ENCODE measurements around the gene TLE7.

TLE7 gene

GRCh38 chr16:71412270-71413160 is 29.3 kb downstream of the TLE7 start:
- peak; percentile 79 for DNase-seq

DNA sequence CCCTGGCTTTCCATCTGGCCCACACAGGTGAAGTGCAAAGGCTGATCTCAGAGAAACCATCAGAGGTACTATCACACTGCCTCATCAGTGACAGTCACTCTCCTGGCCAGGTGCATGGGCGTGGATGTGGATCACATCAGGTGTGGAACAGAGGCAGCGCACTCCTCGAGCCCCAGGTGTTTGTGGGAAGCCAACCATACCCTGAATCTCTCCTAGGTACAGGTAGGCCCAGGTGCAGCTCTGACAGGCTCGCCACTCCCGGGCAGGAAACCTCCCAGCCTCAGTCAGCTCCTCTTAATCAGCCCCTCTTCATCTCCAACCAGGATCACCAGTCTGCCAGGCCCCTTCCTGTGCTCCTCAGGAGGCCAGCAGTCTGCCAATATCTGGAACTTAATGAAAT is 31.7 kb downstream of the TLE7 start:
- no peak for DNase-seq

DNA sequence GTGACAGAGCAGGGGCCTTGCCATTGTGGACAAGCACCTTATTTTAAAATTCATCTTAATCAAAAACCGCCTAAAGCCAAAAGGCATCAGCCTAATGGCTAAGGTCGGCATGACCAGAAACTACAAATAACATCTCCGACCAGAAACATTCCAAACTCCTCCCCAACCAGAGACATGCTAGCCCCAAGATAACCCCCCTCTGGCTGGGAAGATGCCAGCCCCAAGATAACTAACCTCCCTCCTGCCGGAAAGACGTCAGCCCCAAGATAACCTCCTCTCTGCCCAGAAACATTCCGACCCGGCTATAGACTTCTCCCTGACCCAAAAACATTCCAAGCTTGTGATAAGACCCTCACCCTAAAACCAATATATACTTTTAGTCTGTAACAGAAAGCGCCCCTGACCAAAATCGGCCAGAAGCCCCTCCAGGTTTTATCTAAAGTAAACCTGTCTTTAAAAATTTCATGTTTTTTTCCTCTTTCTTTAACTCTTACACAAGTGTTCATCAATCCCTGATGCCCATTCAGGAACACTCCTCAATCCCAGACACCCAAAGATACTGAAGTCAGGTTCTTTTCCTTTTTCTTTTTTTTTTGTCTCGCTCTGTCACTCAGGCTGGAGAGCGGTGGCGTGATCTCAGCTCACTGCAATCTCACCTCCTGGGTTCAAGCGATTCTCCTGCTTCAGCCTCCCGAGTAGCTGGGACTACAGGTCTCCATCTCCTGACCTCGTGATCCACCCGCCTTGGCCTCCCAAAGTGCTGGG is 32.7 kb downstream of the TLE7 start:
- no peak for DNase-seq

- DNase-seq, result no peak
Measured at GRCh38 chr16:71408536-71408935, 33.3 kb downstream of the TLE7 start.

DNA sequence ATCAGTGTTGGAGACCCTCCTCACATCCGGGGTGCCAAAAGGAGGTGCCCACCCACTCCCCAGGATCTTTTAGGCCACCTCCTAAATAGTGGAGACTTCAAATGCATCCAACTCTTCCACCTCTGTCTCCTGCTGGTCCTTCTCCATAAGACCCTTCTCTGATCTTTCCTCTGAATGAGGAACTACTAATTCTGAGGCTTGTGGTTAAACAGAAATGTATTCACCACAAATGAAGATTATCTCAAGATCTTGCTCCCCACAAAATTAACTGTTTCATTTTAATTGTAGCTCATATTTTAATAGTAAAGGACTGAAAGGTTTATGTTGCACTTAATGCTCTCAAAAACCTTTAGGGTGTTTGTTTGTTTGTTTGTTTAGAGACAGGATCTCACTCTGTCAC is 34.1 kb downstream of the TLE7 start:
- DNase-seq, result no peak

- DNase-seq, result no peak
Measured at GRCh38 chr16:71406724-71407123, 35.1 kb downstream of the TLE7 start.

DNA sequence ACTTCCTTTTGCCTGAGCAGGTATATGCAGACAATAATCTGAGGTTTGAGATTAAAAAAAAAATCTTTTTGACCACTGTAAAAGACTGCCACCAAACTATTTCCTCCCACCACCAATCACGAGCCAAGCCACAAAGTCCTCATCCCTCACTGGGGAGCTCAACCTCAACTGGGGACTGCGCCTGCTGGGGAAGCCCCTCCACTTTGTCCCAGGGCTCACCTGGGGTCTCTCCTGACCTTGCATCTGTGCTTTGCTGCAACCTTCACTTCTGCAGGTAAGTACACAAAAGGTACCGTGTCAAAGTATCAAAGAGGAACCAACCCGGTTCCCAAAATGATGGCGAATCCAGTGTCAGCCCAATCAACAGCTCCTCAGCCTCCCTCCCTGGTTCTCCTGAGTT is 35.5 kb downstream of the TLE7 start:
- DNase-seq, result no peak

GRCh38 chr16:71404364-71404763 is 37.5 kb downstream of the TLE7 start:
- DNase-seq, result no peak

- no peak for DNase-seq
Measured at GRCh38 chr16:71402674-71403073, 39.2 kb downstream of the TLE7 start.

DNA sequence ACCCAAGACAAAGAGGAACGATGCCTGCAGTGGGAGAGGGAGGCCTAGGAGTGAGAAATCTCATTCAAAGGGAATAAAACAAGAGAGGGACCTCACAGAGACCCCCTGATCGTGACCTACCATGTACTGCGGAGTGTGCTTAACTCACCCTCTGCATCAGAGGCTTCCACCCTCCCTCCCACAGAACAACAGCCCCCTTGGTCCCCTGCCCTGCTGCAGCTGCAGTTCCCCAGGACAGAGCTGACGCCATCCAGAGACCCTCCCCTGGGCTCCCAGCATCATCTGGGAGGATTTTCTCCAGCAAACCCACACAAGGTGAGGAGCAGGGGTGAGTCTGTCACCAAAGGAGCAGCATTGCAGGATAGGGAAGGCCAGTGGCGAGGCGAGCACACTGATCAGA is 39.8 kb downstream of the TLE7 start:
- DNase-seq, result no peak

DNA sequence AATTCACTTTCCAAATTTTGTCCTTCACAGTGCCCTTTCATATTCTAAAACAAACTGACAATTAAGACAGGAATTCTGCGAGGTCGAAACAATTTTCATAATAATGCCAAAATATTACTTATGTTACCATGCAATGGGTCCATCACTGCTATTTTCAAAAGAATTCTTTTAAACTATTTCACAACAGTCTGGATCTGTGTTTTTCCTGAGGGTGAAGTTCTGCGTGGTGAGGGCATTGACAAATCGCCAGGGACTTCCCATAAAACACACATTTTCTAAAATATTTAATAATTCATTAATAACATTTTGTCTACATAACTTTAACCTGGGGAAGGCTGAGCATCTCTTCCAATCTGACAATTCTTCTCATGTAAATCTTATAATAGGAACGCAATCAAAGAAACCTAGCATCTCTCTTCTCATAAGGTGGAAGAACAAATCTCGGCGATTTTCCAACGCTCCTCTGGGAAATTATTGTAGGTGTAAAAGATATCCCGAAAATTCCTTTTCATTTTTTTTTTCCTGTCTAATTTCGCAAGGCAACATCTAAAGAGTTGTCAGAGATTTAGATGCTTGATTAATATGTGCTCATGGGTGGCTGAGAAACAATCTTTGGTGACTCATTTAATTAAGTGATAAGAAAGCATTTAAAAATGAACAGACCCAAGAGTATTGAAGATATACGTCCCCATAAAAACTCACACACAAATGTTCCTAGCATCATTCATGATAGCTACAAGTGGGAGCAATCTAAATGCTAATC is 41.9 kb downstream of the TLE7 start:
- no peak for DNase-seq

GRCh38 chr16:71396594-71396993 is 45.3 kb downstream of the TLE7 start:
- DNase-seq, result no peak

- no peak for DNase-seq
Measured at GRCh38 chr16:71389330-71389729, 52.5 kb downstream of the TLE7 start.

- no peak for DNase-seq
Measured at GRCh38 chr16:71387045-71387871, 54.6 kb downstream of the TLE7 start.

DNA sequence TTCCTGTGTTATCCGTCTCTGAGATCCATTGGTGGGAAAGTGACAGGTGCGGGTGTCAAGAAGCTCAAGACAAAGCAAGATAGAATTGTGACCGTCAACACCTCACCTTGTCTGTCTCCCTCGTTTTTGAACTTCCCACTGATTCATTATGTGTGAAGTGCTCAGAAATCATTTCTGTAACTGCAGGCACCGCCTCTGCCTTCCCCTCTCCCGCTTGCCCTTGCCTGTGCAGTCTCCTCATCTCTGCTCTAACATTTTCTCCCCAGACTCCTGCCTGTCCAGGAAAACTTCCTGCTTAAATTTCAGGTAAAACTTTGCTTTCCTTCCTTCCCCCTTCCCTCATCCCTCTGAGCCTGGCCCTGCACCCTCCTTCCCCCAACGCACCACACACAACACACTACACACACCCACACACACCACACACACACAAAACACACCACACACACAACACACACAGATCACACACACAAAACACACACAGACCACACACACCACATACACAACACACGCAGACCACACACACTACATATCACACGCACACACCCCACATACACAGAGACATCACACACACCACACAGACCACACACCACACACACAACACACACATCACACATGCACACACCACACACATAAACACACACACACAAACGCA is 57.7 kb downstream of the TLE7 start:
- peak; percentile 21 for DNase-seq

DNA sequence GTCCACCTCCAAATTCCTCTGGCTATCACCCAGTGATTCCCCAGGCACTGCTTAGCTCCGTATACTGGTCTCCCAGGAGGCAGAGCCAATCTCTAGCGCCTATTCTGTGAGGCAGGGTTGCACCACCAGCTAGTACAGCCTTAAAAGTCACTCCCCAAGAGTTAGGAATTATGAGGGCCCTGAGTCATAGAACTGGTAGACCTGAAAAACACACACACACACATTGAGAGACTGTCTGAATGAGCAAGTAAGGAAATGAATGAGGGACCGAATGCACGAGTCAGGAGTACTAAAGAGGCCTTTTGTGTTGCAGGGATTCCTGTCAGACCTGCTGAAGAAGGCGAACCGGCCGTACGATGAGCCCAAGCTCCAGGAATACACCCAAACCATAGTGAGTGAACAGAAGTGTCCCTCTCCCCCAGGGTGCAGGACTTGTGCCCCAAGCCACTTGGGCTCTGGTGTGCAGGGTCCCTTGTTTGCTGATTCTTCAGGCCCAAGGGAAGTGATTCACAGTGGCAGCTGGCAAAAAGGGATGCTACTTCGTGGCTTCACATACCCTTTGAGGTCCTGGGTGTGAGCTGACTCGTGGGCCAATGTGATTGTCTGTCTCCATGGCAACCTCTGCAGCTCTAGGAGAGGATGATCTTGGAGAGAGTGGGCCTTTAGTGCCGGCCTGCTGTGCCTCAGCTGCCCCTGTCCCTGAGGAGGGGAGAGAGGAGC is 58.6 kb downstream of the TLE7 start:
- DNase-seq, result peak; percentile 44

GRCh38 chr16:71380831-71381230 is 61.0 kb downstream of the TLE7 start:
- no peak for DNase-seq

All from DMS53 (cell line).